ENCODE results near the gene SLC5A3.

GRCh38 chr21:34035619-34036354 lies 37.6 kb upstream of the SLC5A3 start:
- TF ChIP-seq TAF1 (IDR thresholded peaks at IDR 0.05; ENCODE audit: borderline replicate concordance, low read depth, low read length) (no peak), RAD21 (IDR thresholded peaks at IDR 0.05; ENCODE audit: insufficient read depth, low read depth, low read length) (no peak), POLR2A (IDR thresholded peaks at IDR 0.05; ENCODE audit: low read depth, low read length) (no peak), ZNF274 (IDR thresholded peaks at IDR 0.05; ENCODE audit: insufficient read depth, insufficient read length) (no peak), REST (IDR thresholded peaks at IDR 0.05; ENCODE audit: low read depth, low read length) (no peak), ZZZ3 (IDR thresholded peaks at IDR 0.05; ENCODE audit: control insufficient read depth, insufficient read length, low read depth) (no peak), BCLAF1 (IDR thresholded peaks at IDR 0.05) (no peak), CTCF (IDR thresholded peaks at IDR 0.05 in 2 of 3, conservative IDR thresholded peaks at IDR 0.05 in 1 of 3; ENCODE audit: control insufficient read depth in 2 of 3, extremely low read depth in 1 of 3, insufficient read depth in 1 of 3, low read depth in 3 of 3, low read length in 3 of 3) (no peak), E2F8 (IDR thresholded peaks at IDR 0.05; ENCODE audit: low read depth, partially characterized antibody) (no peak), BHLHE40 (IDR thresholded peaks at IDR 0.05; ENCODE audit: borderline replicate concordance in 1 of 2, low read depth in 2 of 2, low read length in 1 of 2) (no peak)
